ENCODE results near the gene DDX17.

GRCh38 chr22:38461057-38461413, 45.1 kb downstream of the DDX17 start:
- TF ChIP-seq, protein P1, sequence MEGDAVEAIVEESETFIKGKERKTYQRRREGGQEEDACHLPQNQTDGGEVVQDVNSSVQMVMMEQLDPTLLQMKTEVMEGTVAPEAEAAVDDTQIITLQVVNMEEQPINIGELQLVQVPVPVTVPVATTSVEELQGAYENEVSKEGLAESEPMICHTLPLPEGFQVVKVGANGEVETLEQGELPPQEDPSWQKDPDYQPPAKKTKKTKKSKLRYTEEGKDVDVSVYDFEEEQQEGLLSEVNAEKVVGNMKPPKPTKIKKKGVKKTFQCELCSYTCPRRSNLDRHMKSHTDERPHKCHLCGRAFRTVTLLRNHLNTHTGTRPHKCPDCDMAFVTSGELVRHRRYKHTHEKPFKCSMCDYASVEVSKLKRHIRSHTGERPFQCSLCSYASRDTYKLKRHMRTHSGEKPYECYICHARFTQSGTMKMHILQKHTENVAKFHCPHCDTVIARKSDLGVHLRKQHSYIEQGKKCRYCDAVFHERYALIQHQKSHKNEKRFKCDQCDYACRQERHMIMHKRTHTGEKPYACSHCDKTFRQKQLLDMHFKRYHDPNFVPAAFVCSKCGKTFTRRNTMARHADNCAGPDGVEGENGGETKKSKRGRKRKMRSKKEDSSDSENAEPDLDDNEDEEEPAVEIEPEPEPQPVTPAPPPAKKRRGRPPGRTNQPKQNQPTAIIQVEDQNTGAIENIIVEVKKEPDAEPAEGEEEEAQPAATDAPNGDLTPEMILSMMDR (IDR thresholded peaks at IDR 0.05 in 2 of 3, conservative IDR thresholded peaks at IDR 0.05 in 1 of 3; ENCODE audit: control insufficient read depth in 2 of 3, extremely low read depth in 1 of 3, insufficient read depth in 1 of 3, low read depth in 3 of 3, low read length in 3 of 3) = no peak
- no peak for TF ChIP-seq MEF2B (IDR thresholded peaks at IDR 0.05; ENCODE audit: partially characterized antibody, poor library complexity, severe bottlenecking)
- TF ChIP-seq POLR2A (IDR thresholded peaks at IDR 0.05; ENCODE audit: low read depth, low read length) = no peak
- TF ChIP-seq MXI1 (IDR thresholded peaks at IDR 0.05; ENCODE audit: low read depth, low read length) = no peak
- TF ChIP-seq ZZZ3 (IDR thresholded peaks at IDR 0.05; ENCODE audit: control insufficient read depth, insufficient read length, low read depth) = no peak
- TF ChIP-seq RAD21 (IDR thresholded peaks at IDR 0.05; ENCODE audit: insufficient read depth, low read depth, low read length) = no peak
- TF ChIP-seq SMC3 (IDR thresholded peaks at IDR 0.05; ENCODE audit: borderline replicate concordance, low read length) = no peak
- no peak for TF ChIP-seq JUNB (IDR thresholded peaks at IDR 0.05)
- TF ChIP-seq, protein P2, sequence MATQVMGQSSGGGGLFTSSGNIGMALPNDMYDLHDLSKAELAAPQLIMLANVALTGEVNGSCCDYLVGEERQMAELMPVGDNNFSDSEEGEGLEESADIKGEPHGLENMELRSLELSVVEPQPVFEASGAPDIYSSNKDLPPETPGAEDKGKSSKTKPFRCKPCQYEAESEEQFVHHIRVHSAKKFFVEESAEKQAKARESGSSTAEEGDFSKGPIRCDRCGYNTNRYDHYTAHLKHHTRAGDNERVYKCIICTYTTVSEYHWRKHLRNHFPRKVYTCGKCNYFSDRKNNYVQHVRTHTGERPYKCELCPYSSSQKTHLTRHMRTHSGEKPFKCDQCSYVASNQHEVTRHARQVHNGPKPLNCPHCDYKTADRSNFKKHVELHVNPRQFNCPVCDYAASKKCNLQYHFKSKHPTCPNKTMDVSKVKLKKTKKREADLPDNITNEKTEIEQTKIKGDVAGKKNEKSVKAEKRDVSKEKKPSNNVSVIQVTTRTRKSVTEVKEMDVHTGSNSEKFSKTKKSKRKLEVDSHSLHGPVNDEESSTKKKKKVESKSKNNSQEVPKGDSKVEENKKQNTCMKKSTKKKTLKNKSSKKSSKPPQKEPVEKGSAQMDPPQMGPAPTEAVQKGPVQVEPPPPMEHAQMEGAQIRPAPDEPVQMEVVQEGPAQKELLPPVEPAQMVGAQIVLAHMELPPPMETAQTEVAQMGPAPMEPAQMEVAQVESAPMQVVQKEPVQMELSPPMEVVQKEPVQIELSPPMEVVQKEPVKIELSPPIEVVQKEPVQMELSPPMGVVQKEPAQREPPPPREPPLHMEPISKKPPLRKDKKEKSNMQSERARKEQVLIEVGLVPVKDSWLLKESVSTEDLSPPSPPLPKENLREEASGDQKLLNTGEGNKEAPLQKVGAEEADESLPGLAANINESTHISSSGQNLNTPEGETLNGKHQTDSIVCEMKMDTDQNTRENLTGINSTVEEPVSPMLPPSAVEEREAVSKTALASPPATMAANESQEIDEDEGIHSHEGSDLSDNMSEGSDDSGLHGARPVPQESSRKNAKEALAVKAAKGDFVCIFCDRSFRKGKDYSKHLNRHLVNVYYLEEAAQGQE (IDR thresholded peaks at IDR 0.05; ENCODE audit: low read depth, low read length) = no peak
- TF ChIP-seq GABPA (IDR thresholded peaks at IDR 0.05; ENCODE audit: low read depth) = no peak
- no peak for TF ChIP-seq SRF (IDR thresholded peaks at IDR 0.05; ENCODE audit: low read depth in 2 of 2, low read length in 2 of 2)
- TF ChIP-seq ZNF217 (IDR thresholded peaks at IDR 0.05) = no peak
